ENCODE data around the gene VIPR2. TPM values are rescaled to one million over a fixed set of nuclear protein-coding genes. Genes with fewer than 3 reads are reported as not detected.

VIPR2 gene
- total and polyA plus RNA-seq, 2 of the 13 experiments (the other 11 are each of a cell fraction or from before 2014, with no cell fraction given): not detected

DNA sequence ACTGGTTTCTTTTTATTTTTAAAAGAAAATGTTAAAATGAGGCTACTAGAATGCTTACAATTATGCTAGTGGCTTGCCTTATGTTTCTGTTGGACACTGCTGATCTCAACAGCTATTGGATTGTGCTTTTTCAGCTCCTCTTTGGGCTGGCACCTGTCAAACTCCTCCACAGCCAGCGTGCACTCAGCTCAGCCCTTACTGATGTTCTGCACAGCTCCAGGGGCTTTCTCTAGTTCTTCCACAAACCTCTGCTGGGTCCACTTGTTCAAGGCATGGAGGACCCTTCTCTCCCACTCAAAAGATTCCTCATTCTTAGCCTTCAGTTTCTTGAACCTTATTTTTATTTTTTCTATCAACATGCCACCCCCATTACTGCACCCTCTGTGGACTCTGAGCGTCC is 96.0 kb downstream of the VIPR2 start:
- intact Hi-C loops (cut with micrococcal nuclease; ENCODE audit: unreplicated experiment) (no loop called here), in situ Hi-C loops (cut with HindIII; ENCODE audit: extremely low pct_ligation_motif_present, low pct_unique_long_range_greater_than_20kb) (no loop called here)
- FAIRE-seq (no peak), ATAC-seq (no peak), DNase-seq (ENCODE audit: low spot score) (no peak)
- POLR2A ChIA-PET: no interaction called here
- WGBS (ENCODE audit: low lambda C conversion rate): 2% methylated on average over 2 of the region's 2 CpGs
- BruUV-seq (replicated peaks): no TSS peak
- Histone ChIP-seq H3K27ac (ENCODE audit: extremely low read length, insufficient read depth, low read length) (no peak overlapping the region), H3K9ac (ENCODE audit: insufficient read depth, low read depth, low read length) (no peak overlapping the region), H3K4me2 (ENCODE audit: low read depth, low read length) (no peak overlapping the region), H2AFZ (ENCODE audit: low read length) (no peak overlapping the region), H3K4me3 (replicated peaks in 1 of 3; ENCODE audit: insufficient read depth in 1 of 3, low read depth in 2 of 3, low read length in 3 of 3) (no peak overlapping the region), H3K9me3 (ENCODE audit: low read length) (no peaks in the 10 kb centered on the region), H3K27me3 (ENCODE audit: control insufficient read depth in 1 of 2, insufficient read depth in 2 of 2, low read length in 2 of 2) (peaks cover 2 to 27% of the 10 kb centered on the region in 2 experiments), H3K36me3 (replicated peaks in 1 of 2; ENCODE audit: control insufficient read depth in 1 of 2, insufficient read depth in 2 of 2, low read length in 2 of 2) (no peaks in the 10 kb centered on the region), H3K79me2 (ENCODE audit: insufficient read depth, low read length) (no peaks in the 10 kb centered on the region), H3K4me1 (ENCODE audit: insufficient read depth, low read length) (no peaks in the 10 kb centered on the region), H4K20me1 (ENCODE audit: insufficient read depth, low read length) (no peaks in the 10 kb centered on the region)
- CTCF ChIA-PET (ENCODE audit: low intra/inter-chr PET ratio, low total read pairs): no interaction called here
- TF ChIP-seq, protein P1, sequence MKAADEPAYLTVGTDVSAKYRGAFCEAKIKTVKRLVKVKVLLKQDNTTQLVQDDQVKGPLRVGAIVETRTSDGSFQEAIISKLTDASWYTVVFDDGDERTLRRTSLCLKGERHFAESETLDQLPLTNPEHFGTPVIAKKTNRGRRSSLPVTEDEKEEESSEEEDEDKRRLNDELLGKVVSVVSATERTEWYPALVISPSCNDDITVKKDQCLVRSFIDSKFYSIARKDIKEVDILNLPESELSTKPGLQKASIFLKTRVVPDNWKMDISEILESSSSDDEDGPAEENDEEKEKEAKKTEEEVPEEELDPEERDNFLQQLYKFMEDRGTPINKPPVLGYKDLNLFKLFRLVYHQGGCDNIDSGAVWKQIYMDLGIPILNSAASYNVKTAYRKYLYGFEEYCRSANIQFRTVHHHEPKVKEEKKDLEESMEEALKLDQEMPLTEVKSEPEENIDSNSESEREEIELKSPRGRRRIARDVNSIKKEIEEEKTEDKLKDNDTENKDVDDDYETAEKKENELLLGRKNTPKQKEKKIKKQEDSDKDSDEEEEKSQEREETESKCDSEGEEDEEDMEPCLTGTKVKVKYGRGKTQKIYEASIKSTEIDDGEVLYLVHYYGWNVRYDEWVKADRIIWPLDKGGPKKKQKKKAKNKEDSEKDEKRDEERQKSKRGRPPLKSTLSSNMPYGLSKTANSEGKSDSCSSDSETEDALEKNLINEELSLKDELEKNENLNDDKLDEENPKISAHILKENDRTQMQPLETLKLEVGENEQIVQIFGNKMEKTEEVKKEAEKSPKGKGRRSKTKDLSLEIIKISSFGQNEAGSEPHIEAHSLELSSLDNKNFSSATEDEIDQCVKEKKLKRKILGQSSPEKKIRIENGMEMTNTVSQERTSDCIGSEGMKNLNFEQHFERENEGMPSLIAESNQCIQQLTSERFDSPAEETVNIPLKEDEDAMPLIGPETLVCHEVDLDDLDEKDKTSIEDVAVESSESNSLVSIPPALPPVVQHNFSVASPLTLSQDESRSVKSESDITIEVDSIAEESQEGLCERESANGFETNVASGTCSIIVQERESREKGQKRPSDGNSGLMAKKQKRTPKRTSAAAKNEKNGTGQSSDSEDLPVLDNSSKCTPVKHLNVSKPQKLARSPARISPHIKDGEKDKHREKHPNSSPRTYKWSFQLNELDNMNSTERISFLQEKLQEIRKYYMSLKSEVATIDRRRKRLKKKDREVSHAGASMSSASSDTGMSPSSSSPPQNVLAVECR (CRISPR knock-in tag; IDR thresholded peaks at IDR 0.05; ENCODE audit: borderline replicate concordance): no peak
- TF ChIP-seq, protein P2, sequence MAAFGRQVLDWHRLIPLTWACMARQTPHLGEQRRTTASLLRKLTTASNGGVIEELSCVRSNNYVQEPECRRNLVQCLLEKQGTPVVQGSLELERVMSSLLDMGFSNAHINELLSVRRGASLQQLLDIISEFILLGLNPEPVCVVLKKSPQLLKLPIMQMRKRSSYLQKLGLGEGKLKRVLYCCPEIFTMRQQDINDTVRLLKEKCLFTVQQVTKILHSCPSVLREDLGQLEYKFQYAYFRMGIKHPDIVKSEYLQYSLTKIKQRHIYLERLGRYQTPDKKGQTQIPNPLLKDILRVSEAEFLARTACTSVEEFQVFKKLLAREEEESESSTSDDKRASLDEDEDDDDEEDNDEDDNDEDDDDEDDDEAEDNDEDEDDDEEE (CRISPR knock-in tag; IDR thresholded peaks at IDR 0.05): no peak
- no peak for TF ChIP-seq ZNF468 (CRISPR knock-in tag; IDR thresholded peaks at IDR 0.05)
- TF ChIP-seq, protein P3, sequence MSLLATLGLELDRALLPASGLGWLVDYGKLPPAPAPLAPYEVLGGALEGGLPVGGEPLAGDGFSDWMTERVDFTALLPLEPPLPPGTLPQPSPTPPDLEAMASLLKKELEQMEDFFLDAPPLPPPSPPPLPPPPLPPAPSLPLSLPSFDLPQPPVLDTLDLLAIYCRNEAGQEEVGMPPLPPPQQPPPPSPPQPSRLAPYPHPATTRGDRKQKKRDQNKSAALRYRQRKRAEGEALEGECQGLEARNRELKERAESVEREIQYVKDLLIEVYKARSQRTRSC (CRISPR knock-in tag; IDR thresholded peaks at IDR 0.05; ENCODE audit: low read depth): no peak
- no peak for TF ChIP-seq ZNF44 (CRISPR knock-in tag; IDR thresholded peaks at IDR 0.05)
- TF ChIP-seq, protein P4, sequence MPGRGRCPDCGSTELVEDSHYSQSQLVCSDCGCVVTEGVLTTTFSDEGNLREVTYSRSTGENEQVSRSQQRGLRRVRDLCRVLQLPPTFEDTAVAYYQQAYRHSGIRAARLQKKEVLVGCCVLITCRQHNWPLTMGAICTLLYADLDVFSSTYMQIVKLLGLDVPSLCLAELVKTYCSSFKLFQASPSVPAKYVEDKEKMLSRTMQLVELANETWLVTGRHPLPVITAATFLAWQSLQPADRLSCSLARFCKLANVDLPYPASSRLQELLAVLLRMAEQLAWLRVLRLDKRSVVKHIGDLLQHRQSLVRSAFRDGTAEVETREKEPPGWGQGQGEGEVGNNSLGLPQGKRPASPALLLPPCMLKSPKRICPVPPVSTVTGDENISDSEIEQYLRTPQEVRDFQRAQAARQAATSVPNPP (CRISPR knock-in tag; IDR thresholded peaks at IDR 0.05): no peak
- TF ChIP-seq RFXAP (CRISPR knock-in tag; IDR thresholded peaks at IDR 0.05; ENCODE audit: borderline replicate concordance): no peak
- TF ChIP-seq ZBTB8A (CRISPR knock-in tag; IDR thresholded peaks at IDR 0.05; ENCODE audit: borderline replicate concordance, low read depth): no peak
- TF ChIP-seq ZBTB3 (CRISPR knock-in tag; IDR thresholded peaks at IDR 0.05; ENCODE audit: borderline replicate concordance, low read depth): no peak
- TF ChIP-seq ZFX (CRISPR knock-in tag; IDR thresholded peaks at IDR 0.05; ENCODE audit: low read depth): no peak
- no peak for TF ChIP-seq SATB2 (CRISPR knock-in tag; IDR thresholded peaks at IDR 0.05)
